OCI-LY7 (cell line): ENCODE results near the gene FAM240B. TPM values are rescaled to one million over a fixed set of nuclear protein-coding genes. Genes with fewer than 3 reads are reported as not detected.

ENCODE experiments used
- BruUV-seq: library from RNA; stranded (reverse); fragments of 400-500 nt; replicated peaks from 2 replicates; lab custom pipeline; 2021; lab: Mats Ljungman, UMichigan
- CTCF ChIA-PET: fragments of 300-600 bp; sonication (Branson Sonifier 250); formaldehyde crosslinking; loops from one replicate; lab custom pipeline; 2022; ENCODE audit warnings: antibody characterized with exemption; ENCODE audit not compliant: unreplicated experiment; lab: Charles Lee
- POLR2A ChIA-PET: fragments of 300-600 bp; sonication (Branson Sonifier 250); formaldehyde crosslinking; loops from one replicate; lab custom pipeline; 2022; ENCODE audit warnings: antibody characterized with exemption; lab: Charles Lee
- DNase-seq: peaks from one replicate; pipeline ENCODE4 v3.0.0-alpha.2; 2015; ENCODE audit warnings: low spot score
- H2AFZ ChIP-seq: fragments of 200-600 bp; sonication (generic), shearing (Covaris generic); 2 replicates; pipeline ENCODE4 v1.6.1; 2014; ENCODE audit warnings: mild to moderate bottlenecking, antibody characterized with exemption, low read length, moderate library complexity
- H3K27ac ChIP-seq: fragments of 200-600 bp; sonication (generic); 2 replicates; pipeline ENCODE4 v1.5.1; 2014; ENCODE audit warnings: mixed run types, low read depth, mild to moderate bottlenecking, moderate library complexity, low read length, inconsistent platforms; ENCODE audit not compliant: poor library complexity, severe bottlenecking
- H3K36me3 ChIP-seq: fragments of 200-600 bp; sonication (generic); 2 replicates; pipeline ENCODE4 v1.6.1; 2014; ENCODE audit warnings: mild to moderate bottlenecking, antibody characterized with exemption, low read length, moderate library complexity, mixed read lengths; ENCODE audit not compliant: insufficient read depth
- H3K4me1 ChIP-seq: fragments of 200-600 bp; sonication (generic); 2 replicates; pipeline ENCODE4 v1.5.1; 2014; ENCODE audit warnings: mild to moderate bottlenecking, low read length; ENCODE audit not compliant: insufficient read depth, poor library complexity, severe bottlenecking
- H3K4me2 ChIP-seq: fragments of 200-600 bp; sonication (generic); 2 replicates; pipeline ENCODE4 v1.6.1; 2014; ENCODE audit warnings: mild to moderate bottlenecking, low read length
- H3K4me3 ChIP-seq: fragments of 200-600 bp; sonication (generic); 2 replicates; pipeline ENCODE4 v1.5.1; 2014; ENCODE audit warnings: mild to moderate bottlenecking, low read depth, low read length; ENCODE audit not compliant: poor library complexity, severe bottlenecking
- H3K79me2 ChIP-seq: fragments of 200-600 bp; sonication (generic); 2 replicates; pipeline ENCODE4 v1.6.1; 2016; ENCODE audit warnings: low read depth, mild to moderate bottlenecking, low read length, moderate library complexity, mixed read lengths; ENCODE audit not compliant: insufficient read depth
- H3K9me2 ChIP-seq: fragments of 200-600 bp; sonication (generic); 2 replicates; pipeline ENCODE4 v1.6.1; 2016; ENCODE audit warnings: mild to moderate bottlenecking, low read length, mixed read lengths; ENCODE audit not compliant: insufficient read depth
- H3K9me3 ChIP-seq: fragments of 200-600 bp; sonication (generic); 2 replicates; pipeline ENCODE4 v1.6.1; 2014; ENCODE audit warnings: mild to moderate bottlenecking, mixed run types, low read length, mixed read lengths
- H4K20me1 ChIP-seq: fragments of 200-600 bp; sonication (generic); 2 replicates; pipeline ENCODE4 v1.6.1; 2014; ENCODE audit warnings: mild to moderate bottlenecking, antibody characterized with exemption, low read length, moderate library complexity, mixed read lengths; ENCODE audit not compliant: insufficient read depth
- EZH2phosphoT487 ChIP-seq: fragments of 200-600 bp; sonication (generic); IDR thresholded peaks from 2 replicates; pipeline ENCODE4 v1.6.1; 2018; ENCODE audit warnings: low read depth, borderline replicate concordance, mild to moderate bottlenecking, mixed run types, antibody characterized with exemption, low read length, moderate library complexity, mixed read lengths
- intact Hi-C: fragments of 100-400 bp; cut with micrococcal nuclease; formaldehyde crosslinking; loops from one replicate; pipeline ENCODE4 v1.10.0; 2022; ENCODE audit not compliant: unreplicated experiment
- total RNA-seq, 2 experiments: library from RNA; depleted of rRNA in 1 of 2; stranded (reverse); fragments of >200 nt in 1 of 2; shearing (Covaris generic) in 1 of 2; gene quantifications; 2 replicates each; pipeline ENCODE4 v1.2.3, GENCODE V29; 2014 to 2022
- TF ChIP-seq, protein P1 (sequence below): fragments of 200-600 bp; sonication (generic); conservative IDR thresholded peaks from 2 replicates; pipeline ENCODE4 v1.5.1; 2014; ENCODE audit warnings: mild to moderate bottlenecking, antibody characterized with exemption, low read length, moderate library complexity, mixed read lengths

Gene FAM240B
- total RNA-seq, 2 experiments from 2014 or later, result not detected

DNA sequence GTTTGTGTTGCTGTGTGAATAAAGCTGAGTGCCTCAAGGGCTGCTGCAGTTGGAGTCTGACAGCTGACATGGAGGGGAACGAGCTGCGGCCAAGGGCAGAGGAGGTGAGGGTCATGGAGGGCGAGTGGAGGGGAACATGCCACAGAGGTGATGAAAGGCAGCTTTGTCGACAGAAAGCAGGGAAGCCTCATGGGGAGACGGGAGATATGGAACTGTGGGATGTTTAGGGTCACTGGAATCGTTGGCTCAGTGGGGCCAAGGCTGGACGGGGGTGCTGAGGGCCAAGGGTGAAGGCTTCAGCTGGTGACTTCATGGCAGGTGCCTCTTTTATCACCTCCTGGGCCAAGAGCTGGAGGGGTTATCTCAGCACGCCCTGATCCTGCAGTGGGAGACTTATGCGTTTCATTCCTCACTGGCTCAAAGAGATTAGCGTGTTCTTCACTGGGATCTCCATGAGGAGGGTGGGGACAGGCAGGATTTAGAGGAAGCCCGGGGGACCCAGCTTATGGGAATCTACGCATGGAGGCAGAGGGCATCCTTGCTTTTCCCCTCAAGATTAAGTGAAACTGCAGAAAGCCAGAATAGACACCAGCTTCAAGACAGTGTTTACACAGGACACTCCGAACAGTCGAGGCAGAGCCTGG lies 42.2 kb downstream of the FAM240B start:
- no peaks in the 10 kb centered on the region for H3K4me1 ChIP-seq
- intact Hi-C loops, result no loop called here
- H3K4me3 ChIP-seq, result no peak overlapping the region
- H4K20me1 ChIP-seq, result no peaks in the 10 kb centered on the region
- no peaks in the 10 kb centered on the region for H3K36me3 ChIP-seq
- BruUV-seq, result no TSS peak
- DNase-seq, result no peak
- no peaks in the 10 kb centered on the region for H3K9me3 ChIP-seq
- H2AFZ ChIP-seq, result no peak overlapping the region
- H3K79me2 ChIP-seq, result no peaks in the 10 kb centered on the region
- POLR2A ChIA-PET, result no interaction called here
- no peaks in the 10 kb centered on the region for H3K9me2 ChIP-seq
- H3K27ac ChIP-seq, result no peak overlapping the region
- CTCF ChIA-PET, result no interaction called here
- H3K4me2 ChIP-seq, result no peak overlapping the region
- TF ChIP-seq, protein P1, sequence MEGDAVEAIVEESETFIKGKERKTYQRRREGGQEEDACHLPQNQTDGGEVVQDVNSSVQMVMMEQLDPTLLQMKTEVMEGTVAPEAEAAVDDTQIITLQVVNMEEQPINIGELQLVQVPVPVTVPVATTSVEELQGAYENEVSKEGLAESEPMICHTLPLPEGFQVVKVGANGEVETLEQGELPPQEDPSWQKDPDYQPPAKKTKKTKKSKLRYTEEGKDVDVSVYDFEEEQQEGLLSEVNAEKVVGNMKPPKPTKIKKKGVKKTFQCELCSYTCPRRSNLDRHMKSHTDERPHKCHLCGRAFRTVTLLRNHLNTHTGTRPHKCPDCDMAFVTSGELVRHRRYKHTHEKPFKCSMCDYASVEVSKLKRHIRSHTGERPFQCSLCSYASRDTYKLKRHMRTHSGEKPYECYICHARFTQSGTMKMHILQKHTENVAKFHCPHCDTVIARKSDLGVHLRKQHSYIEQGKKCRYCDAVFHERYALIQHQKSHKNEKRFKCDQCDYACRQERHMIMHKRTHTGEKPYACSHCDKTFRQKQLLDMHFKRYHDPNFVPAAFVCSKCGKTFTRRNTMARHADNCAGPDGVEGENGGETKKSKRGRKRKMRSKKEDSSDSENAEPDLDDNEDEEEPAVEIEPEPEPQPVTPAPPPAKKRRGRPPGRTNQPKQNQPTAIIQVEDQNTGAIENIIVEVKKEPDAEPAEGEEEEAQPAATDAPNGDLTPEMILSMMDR, result no peak
- no peak for TF ChIP-seq EZH2phosphoT487

DNA sequence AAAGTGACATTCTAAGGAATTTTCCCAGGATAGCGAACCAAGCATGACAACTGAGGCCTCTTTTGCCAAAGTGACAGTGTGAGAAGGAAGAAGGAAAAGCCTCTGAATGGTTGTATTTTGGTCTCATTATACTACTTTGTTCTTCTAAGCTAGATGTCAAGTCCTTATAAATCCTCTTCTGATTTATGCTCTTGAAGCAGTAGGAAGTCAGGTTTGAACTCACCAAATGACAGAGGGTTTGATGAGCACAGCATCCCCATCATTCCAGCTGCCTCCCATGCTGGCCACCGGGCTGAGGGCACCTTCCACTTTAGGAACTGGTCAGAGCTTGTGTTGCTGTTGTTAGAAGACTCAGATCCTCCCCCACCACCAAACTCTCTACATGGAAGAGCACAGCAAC lies 44.1 kb downstream of the FAM240B start:
- ChIA-PET POLR2A (no interaction called here), CTCF (no interaction called here)
- no peaks in the 10 kb centered on the region for H3K9me2 ChIP-seq
- no peaks in the 10 kb centered on the region for H4K20me1 ChIP-seq
- no peaks in the 10 kb centered on the region for H3K79me2 ChIP-seq
- no peak overlapping the region for H3K27ac ChIP-seq
- intact Hi-C loops, result no loop called here
- TF ChIP-seq, protein P1, result no peak
- TF ChIP-seq EZH2phosphoT487, result no peak
- H3K36me3 ChIP-seq, result no peaks in the 10 kb centered on the region
- no TSS peak for BruUV-seq
- H3K4me3 ChIP-seq, result no peak overlapping the region
- no peak overlapping the region for H2AFZ ChIP-seq
- no peak overlapping the region for H3K4me2 ChIP-seq
- no peak for DNase-seq
- no peaks in the 10 kb centered on the region for H3K4me1 ChIP-seq
- no peaks in the 10 kb centered on the region for H3K9me3 ChIP-seq

DNA sequence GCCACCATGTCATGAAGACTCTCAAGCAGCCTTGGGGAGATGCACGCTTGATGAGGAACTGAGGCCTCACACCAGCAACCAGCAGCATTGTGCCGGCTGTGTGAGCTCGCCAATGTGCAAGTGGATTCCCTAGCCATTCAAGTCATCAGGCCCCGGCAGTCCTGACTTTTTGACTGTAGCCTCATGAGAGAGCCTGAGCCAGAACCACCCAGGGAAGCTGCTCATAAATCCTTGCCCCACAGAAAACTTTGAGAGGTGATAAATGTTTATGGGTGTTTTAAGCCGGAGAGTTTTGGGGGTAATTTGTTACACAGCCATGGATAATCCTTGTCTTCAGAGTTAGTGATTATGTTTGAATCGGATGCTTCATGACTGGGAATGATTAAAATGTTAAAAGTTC lies 44.7 kb downstream of the FAM240B start:
- TF ChIP-seq EZH2phosphoT487, result no peak
- TF ChIP-seq, protein P1, result no peak
- no peak for DNase-seq
- ChIA-PET POLR2A (no interaction called here), CTCF (no interaction called here)
- no TSS peak for BruUV-seq
- Histone ChIP-seq H3K36me3 (no peaks in the 10 kb centered on the region), H3K4me2 (no peak overlapping the region), H3K4me3 (no peak overlapping the region), H3K4me1 (no peaks in the 10 kb centered on the region), H3K79me2 (no peaks in the 10 kb centered on the region), H3K9me3 (no peaks in the 10 kb centered on the region), H3K9me2 (no peaks in the 10 kb centered on the region), H4K20me1 (no peaks in the 10 kb centered on the region), H3K27ac (no peak overlapping the region), H2AFZ (no peak overlapping the region)
- intact Hi-C loops, result no loop called here
